ENCODE measurements around the gene CCDC93. TPM values are rescaled to one million over a fixed set of nuclear protein-coding genes. Genes with fewer than 3 reads are reported as not detected.

Gene CCDC93
- total RNA-seq, 1 experiment from 2014 or later: 8.5 TPM

- DNase-seq (ENCODE audit: low spot score): no peak
- in situ Hi-C loops (cut with HindIII; ENCODE audit: low sequenced_read_pairs): loop anchor here (5.0 kb wide), 1 partner anchor 36 kb away; no protein-coding TSS in a partner anchor
Observed at GRCh38 chr2:117967977-117968718, 45.7 kb downstream of the CCDC93 start.

DNA sequence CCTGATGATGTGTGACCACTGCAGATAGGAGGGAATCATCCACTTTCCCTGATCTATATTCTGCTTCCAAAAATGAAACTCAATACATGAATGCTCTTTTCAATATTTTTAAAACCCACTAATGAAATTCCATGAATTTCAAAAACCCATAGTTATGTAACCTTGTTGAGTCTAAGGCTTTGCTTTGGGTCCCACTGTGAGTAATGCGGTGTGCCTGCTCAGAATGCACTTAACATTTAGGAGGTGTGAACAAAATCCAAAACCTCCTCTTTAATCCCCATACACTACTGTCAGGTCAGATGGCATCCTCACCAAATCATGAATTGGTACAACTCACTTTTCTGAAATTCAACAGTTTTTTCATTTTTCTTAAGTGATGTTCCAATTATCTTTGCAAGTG is 50.4 kb downstream of the CCDC93 start:
- DNase-seq (ENCODE audit: low spot score): no peak
- in situ Hi-C loops (cut with HindIII; ENCODE audit: low sequenced_read_pairs): no loop called here

DNA sequence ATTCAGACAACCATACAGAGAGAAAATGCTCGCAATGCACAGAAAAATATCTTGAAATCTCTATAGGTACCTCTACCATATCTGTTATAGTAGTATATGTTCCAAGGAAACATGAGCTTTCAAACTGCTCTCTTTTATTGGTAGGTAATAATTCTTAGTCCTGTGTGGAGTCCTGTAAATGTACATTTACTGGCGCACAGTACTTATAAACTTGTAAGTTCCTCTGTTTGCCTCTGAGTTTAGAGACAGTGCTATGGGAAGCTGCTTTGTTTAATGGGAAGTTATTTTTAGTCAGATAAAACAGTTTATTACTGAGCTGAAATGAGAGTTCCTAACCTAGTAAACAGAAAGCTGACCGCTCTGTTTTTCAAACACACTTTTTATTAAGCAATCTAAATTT is 52.7 kb downstream of the CCDC93 start:
- no peak for DNase-seq (ENCODE audit: low spot score)
- in situ Hi-C loops (cut with HindIII; ENCODE audit: low sequenced_read_pairs): no loop called here

DNA sequence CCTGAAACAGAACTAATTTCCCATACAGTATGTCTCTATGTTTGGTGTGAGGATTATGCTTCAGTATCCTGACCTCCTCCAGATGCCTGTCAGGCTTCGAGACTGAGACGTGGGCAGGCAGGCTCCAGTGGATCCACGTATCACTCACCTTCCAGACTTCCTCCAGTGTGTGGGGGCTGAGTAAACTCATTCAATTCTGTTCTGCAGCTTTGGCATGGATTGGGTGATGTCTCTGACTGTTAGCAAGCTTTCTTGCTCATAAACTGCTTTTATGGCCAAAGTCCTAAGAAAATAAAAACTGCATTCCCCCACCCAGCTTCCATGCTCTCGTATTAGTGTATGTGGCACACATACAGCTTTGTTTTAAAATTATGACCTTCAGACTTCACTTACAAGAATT is 53.6 kb downstream of the CCDC93 start:
- in situ Hi-C loops (cut with HindIII; ENCODE audit: low sequenced_read_pairs): no loop called here
- DNase-seq (ENCODE audit: low spot score): no peak

GRCh38 chr2:117958186-117958585 is 55.7 kb downstream of the CCDC93 start:
- DNase-seq (ENCODE audit: low spot score): no peak
- in situ Hi-C loops (cut with HindIII; ENCODE audit: low sequenced_read_pairs): no loop called here

DNA sequence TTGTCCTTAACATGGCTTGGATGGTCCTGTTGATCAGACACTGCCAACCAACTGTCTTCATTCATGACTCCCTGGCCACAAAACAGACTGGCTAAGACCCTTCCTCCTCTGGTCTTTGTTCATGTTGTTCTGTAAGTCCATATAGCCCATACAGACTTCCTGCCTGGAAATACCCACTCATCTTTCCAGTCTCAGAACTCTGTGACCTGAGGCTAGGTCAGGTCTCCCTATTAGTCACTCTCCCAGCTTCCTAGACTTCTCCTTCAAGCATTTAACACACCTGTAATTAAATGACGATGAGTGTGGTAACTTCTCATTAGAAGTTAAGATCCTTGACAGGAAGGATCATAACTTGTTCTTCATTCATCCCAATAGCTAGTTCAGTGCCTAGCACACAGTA is 56.3 kb downstream of the CCDC93 start:
- no peak for DNase-seq (ENCODE audit: low spot score)
- in situ Hi-C loops (cut with HindIII; ENCODE audit: low sequenced_read_pairs): no loop called here

GRCh38 chr2:117956036-117956796 is 57.7 kb downstream of the CCDC93 start:
- in situ Hi-C loops (cut with HindIII; ENCODE audit: low sequenced_read_pairs): no loop called here
- no peak for DNase-seq (ENCODE audit: low spot score)

DNA sequence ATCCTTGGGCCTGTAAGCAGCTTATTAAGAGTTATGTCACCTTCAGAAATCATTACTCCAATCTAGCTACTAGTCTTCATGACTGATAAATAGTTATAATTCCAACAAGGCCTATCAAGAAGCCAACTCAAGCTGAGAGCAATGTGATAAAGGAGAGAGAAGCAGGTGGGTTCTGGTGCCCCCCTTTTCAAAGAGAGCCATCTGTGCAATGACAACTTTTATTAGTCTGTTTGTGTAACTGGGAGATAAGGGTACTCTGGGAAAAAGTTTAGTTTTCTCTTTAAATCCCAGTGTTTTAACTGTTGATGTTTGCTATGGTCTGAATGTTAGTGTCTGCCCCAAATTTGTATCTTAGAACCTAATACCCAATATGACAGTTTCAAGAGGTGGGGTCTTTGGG is 60.6 kb downstream of the CCDC93 start:
- in situ Hi-C loops (cut with HindIII; ENCODE audit: low sequenced_read_pairs): no loop called here
- no peak for DNase-seq (ENCODE audit: low spot score)

- no peak for DNase-seq (ENCODE audit: low spot score)
- in situ Hi-C loops (cut with HindIII; ENCODE audit: low sequenced_read_pairs): no loop called here
Observed at GRCh38 chr2:117952701-117953100, 61.2 kb downstream of the CCDC93 start.

DNA sequence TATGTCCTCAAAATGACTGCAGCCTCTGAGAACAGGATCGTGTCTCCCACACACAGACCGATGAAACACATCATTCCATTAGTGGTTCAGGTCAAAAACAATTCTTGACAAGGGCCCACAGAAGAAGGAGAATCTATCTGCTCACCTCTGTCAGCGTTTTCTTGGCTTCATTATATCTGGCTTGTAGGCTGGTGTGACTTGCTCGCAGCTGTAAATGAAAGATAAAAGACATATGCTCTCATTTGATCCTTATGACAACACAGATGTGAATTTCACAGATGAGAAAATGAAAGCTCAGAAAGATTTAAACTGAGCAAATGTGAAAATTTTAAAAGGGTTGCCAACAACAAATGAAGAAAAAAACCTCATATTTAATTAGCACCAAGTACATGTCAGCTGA is 61.6 kb downstream of the CCDC93 start:
- no peak for DNase-seq (ENCODE audit: low spot score)
- in situ Hi-C loops (cut with HindIII; ENCODE audit: low sequenced_read_pairs): no loop called here

DNA sequence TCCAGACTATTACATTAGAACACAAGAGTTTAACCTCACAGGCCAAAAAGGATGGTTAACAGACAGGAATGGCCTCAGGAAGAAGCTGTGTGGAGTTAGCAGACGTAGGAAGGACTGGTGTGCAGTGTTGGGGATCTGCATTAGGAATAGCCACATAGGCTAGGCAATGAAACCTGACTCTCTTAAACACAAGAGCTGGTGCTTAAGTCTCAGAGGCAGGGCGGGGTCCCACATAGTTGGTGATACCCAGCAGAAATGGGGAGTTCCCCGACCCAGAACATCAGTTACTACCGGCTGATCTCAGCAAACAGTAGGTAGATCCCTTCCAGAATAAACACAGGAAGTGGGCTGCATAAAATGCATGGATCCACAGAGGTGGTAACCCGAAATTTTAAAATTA is 64.1 kb downstream of the CCDC93 start:
- in situ Hi-C loops (cut with HindIII; ENCODE audit: low sequenced_read_pairs): no loop called here
- no peak for DNase-seq (ENCODE audit: low spot score)

DNA sequence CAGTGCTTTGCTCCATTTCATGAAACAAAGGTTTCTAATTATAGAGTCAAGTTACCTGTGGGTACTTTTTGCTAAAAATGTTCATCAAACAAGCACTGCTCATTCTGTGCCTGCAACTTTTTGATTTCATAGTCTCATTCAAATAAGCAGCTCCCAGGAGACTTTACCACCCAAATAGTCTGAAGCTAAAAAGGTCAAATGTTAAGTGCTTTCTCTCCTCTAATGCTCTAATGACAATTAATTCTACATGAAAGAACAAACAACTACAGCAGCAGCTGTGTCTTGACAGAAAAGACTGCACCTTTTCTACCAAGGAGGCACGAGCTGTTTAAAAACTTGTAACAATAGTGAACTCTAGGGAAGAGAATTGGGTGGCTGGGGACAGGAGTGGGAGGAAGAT is 65.3 kb downstream of the CCDC93 start:
- DNase-seq (ENCODE audit: low spot score): no peak
- in situ Hi-C loops (cut with HindIII; ENCODE audit: low sequenced_read_pairs): no loop called here

GRCh38 chr2:117945296-117945695 is 68.6 kb downstream of the CCDC93 start:
- in situ Hi-C loops (cut with HindIII; ENCODE audit: low sequenced_read_pairs): no loop called here

DNA sequence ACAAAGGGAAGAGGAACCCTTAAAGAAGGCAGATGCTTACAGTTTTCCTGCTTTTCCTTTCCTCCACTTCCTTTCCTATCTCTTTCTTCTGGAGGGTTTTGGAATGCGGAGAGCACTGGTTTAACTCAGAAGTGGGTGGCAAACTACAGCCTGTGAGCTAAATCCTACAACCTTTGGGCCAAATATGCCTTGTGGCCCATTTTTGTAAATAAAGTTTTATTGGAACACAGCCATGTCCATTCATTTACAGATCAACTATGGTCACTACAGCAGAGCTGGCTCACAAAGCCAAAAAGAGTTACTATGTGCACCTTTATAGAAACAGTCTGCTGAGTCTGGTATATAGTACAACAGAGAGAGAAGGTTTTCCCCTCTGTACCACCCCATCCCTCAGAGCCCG is 69.1 kb downstream of the CCDC93 start:
- in situ Hi-C loops (cut with HindIII; ENCODE audit: low sequenced_read_pairs): no loop called here
- no peak for DNase-seq (ENCODE audit: low spot score)

More at GRCh38 chr2:117945296-117945695, 68.6 kb downstream of the CCDC93 start:
- no peak for DNase-seq (ENCODE audit: low spot score)

DNA sequence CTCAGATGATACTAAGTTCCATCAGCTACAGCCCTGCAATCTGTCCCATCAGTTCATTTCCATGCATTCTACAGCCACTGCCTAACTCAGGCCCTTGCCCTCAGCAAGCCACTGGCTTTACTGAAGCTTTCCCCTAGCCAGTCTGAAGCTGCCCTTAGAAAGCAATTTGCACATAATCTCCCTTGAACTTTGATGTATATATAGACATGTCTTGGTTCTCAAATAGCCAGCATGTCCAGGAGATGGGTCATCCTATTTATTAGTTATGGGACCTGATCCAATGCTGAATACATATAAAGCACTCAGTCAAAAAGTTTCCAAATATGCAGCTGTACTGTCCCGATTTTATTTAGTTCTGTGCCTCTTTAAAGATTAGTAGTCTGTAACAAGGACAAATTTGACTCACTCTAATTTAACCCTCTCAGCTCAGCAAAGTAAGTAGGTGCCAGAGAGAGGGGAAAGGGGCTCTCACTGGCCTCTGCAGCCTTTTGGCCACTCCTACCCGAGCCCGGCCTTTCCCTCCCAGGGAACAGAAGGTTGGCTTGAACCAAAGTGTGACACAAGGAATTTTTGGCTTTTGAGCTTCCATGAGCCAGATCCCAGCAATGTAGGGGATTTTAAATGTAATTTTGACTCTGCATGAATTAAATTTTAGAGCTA is 70.7 kb downstream of the CCDC93 start:
- DNase-seq (ENCODE audit: low spot score): no peak
- in situ Hi-C loops (cut with HindIII; ENCODE audit: low sequenced_read_pairs): no loop called here

- no peak for DNase-seq (ENCODE audit: low spot score)
- in situ Hi-C loops (cut with HindIII; ENCODE audit: low sequenced_read_pairs): no loop called here
Observed at GRCh38 chr2:117942551-117942950, 71.3 kb downstream of the CCDC93 start.

GRCh38 chr2:117941693-117942092 is 72.2 kb downstream of the CCDC93 start:
- in situ Hi-C loops (cut with HindIII; ENCODE audit: low sequenced_read_pairs): no loop called here
- no peak for DNase-seq (ENCODE audit: low spot score)

- in situ Hi-C loops (cut with HindIII; ENCODE audit: low sequenced_read_pairs): no loop called here
- no peak for DNase-seq (ENCODE audit: low spot score)
Observed at GRCh38 chr2:117940436-117940835, 73.4 kb downstream of the CCDC93 start.

- in situ Hi-C loops (cut with HindIII; ENCODE audit: low sequenced_read_pairs): no loop called here
- DNase-seq (ENCODE audit: low spot score): no peak
Observed at GRCh38 chr2:117938611-117939010, 75.3 kb downstream of the CCDC93 start.

- in situ Hi-C loops (cut with HindIII; ENCODE audit: low sequenced_read_pairs): no loop called here
Observed at GRCh38 chr2:117936871-117937428, 76.9 kb downstream of the CCDC93 start.

More at GRCh38 chr2:117936871-117937428, 76.9 kb downstream of the CCDC93 start:
- DNase-seq (ENCODE audit: low spot score): no peak

Data from G401 (cell line).